ENCODE measurements around the gene FOXJ3.

Gene FOXJ3

GRCh38 chr1:42313970-42314369 is 21.1 kb downstream of the FOXJ3 start:
- H3K27ac ChIP-seq (ENCODE audit: low read depth, low read length): no peak overlapping the region
- no peak overlapping the region for H3K4me3 ChIP-seq (ENCODE audit: low read length)
- H3K27me3 ChIP-seq (ENCODE audit: control insufficient read depth, low read length): no peaks in the 10 kb centered on the region
- no peaks in the 10 kb centered on the region for H3F3A ChIP-seq (ENCODE audit: control insufficient read depth, insufficient read depth)
- H3K4me2 ChIP-seq (ENCODE audit: low read length): no peak overlapping the region
- no peak for TF ChIP-seq CTCF (IDR thresholded peaks at IDR 0.05; ENCODE audit: low read depth, low read length, poor library complexity, severe bottlenecking)
- TF ChIP-seq EZH2phosphoT487 (IDR thresholded peaks at IDR 0.05; ENCODE audit: borderline replicate concordance, low read length): no peak
- H3K36me3 ChIP-seq (ENCODE audit: control insufficient read depth, low read length): peaks cover 16% of the 10 kb centered on the region
- no peaks in the 10 kb centered on the region for H3K9me2 ChIP-seq (replicated peaks; ENCODE audit: control insufficient read depth, low read length)
- H3K4me1 ChIP-seq (ENCODE audit: control insufficient read depth, low read length): 0 out of 2 replicates have a peak, but pooled peaks cover 6% of the 10 kb centered on the region
- H4K20me1 ChIP-seq (ENCODE audit: control insufficient read depth, insufficient read depth, low read depth, low read length): peaks cover 17% of the 10 kb centered on the region
- peaks cover 95% of the 10 kb centered on the region for H3K79me2 ChIP-seq (ENCODE audit: control insufficient read depth, low read length)
- no peaks in the 10 kb centered on the region for H3K9me3 ChIP-seq (ENCODE audit: control insufficient read depth, insufficient read depth, low read length)

- Histone ChIP-seq H3K4me3 (ENCODE audit: low read length) (no peak overlapping the region), H3F3A (ENCODE audit: control insufficient read depth, insufficient read depth) (no peaks in the 10 kb centered on the region), H3K9me3 (ENCODE audit: control insufficient read depth, insufficient read depth, low read length) (no peaks in the 10 kb centered on the region), H3K4me1 (ENCODE audit: control insufficient read depth, low read length) (0 out of 2 replicates have a peak, but pooled peaks cover 6% of the 10 kb centered on the region), H3K36me3 (ENCODE audit: control insufficient read depth, low read length) (peaks cover 21% of the 10 kb centered on the region), H3K27me3 (ENCODE audit: control insufficient read depth, low read length) (no peaks in the 10 kb centered on the region), H3K27ac (ENCODE audit: low read depth, low read length) (no peak overlapping the region), H4K20me1 (ENCODE audit: control insufficient read depth, insufficient read depth, low read depth, low read length) (peaks cover 17% of the 10 kb centered on the region), H3K9me2 (replicated peaks; ENCODE audit: control insufficient read depth, low read length) (no peaks in the 10 kb centered on the region), H3K79me2 (ENCODE audit: control insufficient read depth, low read length) (peaks cover 93% of the 10 kb centered on the region), H3K4me2 (ENCODE audit: low read length) (no peak overlapping the region)
- TF ChIP-seq CTCF (IDR thresholded peaks at IDR 0.05; ENCODE audit: low read depth, low read length, poor library complexity, severe bottlenecking) (no peak), EZH2phosphoT487 (IDR thresholded peaks at IDR 0.05; ENCODE audit: borderline replicate concordance, low read length) (no peak)
These were observed 22.3 kb downstream of the FOXJ3 start for GRCh38 chr1:42312576-42313212.

- H3K27ac ChIP-seq (ENCODE audit: low read depth, low read length): no peak overlapping the region
- H3F3A ChIP-seq (ENCODE audit: control insufficient read depth, insufficient read depth): no peaks in the 10 kb centered on the region
- H3K79me2 ChIP-seq (ENCODE audit: control insufficient read depth, low read length): peaks cover 93% of the 10 kb centered on the region
These were observed 23.1 kb downstream of the FOXJ3 start for GRCh38 chr1:42311897-42312296.

More at GRCh38 chr1:42311897-42312296, 23.1 kb downstream of the FOXJ3 start:
- Histone ChIP-seq H3K9me2 (replicated peaks; ENCODE audit: control insufficient read depth, low read length) (no peaks in the 10 kb centered on the region), H3K27me3 (ENCODE audit: control insufficient read depth, low read length) (no peaks in the 10 kb centered on the region), H3K4me2 (ENCODE audit: low read length) (no peak overlapping the region), H4K20me1 (ENCODE audit: control insufficient read depth, insufficient read depth, low read depth, low read length) (peaks cover 17% of the 10 kb centered on the region), H3K4me1 (ENCODE audit: control insufficient read depth, low read length) (0 out of 2 replicates have a peak, but pooled peaks cover 6% of the 10 kb centered on the region), H3K36me3 (ENCODE audit: control insufficient read depth, low read length) (peaks cover 23% of the 10 kb centered on the region), H3K9me3 (ENCODE audit: control insufficient read depth, insufficient read depth, low read length) (no peaks in the 10 kb centered on the region), H3K4me3 (ENCODE audit: low read length) (no peak overlapping the region)
- TF ChIP-seq CTCF (IDR thresholded peaks at IDR 0.05; ENCODE audit: low read depth, low read length, poor library complexity, severe bottlenecking) (no peak), EZH2phosphoT487 (IDR thresholded peaks at IDR 0.05; ENCODE audit: borderline replicate concordance, low read length) (no peak)

Measured in DOHH2 (cell line).